Measurements from ENCODE around the gene PPM1H. TPM values are rescaled to one million over a fixed set of nuclear protein-coding genes. Genes with fewer than 3 reads are reported as not detected.
"Not testable (repeated sequence)": the region's sequence is repeated elsewhere in the genome, so short reads cannot be mapped to it uniquely, and the experiment has no call there.

Gene PPM1H
- total RNA-seq, 1 donor from 2014 or later: 73.4 TPM

DNA sequence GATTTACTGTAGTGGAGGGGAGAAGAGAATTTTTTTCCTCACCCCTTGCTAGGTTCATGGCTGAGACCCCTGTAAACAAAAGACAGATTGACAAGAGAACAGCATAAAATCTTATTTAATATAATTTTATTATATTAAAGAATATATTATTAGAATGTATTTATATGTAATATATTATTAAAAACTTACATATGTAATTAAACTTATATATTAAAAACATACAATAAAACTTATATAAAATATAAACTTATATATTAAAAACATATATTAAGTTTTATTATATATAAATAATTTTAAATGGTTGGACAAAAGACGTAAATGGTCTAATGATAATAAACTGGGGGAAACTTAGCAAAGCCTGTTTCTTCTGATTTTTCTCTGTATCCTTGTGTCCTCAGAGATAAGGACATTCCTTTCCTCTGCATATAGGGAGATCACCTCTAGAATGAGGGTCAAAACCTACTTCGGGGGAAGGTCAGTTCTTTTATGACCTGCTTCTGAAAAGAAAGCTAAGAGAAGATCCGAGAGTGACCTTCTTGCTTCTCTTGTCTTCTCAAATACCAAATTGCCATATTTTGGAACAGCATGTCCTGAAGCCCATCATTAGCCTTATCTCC, 8.9 kb upstream of the PPM1H start:
- DNase-seq (ENCODE audit: low spot score): no peak

DNA sequence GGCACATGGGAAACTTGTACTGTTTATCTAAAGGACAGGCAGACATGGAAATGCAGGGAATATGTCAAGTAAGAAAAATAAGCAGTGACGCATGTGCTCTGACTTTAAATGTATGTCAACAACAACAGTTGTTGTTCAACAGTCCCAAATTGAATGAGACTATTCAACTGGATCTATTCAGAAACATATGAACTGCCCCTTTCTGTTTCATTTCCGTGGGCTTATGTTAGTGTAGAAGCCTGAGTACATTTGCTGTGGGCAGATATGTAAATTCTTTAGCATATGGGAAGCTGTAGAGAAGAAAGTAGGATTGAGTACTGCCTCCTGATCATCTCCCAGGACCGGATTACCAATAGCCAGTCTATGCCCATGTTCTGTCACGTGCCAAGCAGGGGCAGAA, 7.4 kb upstream of the PPM1H start:
- DNase-seq (ENCODE audit: low spot score): not testable (repeated sequence)

DNA sequence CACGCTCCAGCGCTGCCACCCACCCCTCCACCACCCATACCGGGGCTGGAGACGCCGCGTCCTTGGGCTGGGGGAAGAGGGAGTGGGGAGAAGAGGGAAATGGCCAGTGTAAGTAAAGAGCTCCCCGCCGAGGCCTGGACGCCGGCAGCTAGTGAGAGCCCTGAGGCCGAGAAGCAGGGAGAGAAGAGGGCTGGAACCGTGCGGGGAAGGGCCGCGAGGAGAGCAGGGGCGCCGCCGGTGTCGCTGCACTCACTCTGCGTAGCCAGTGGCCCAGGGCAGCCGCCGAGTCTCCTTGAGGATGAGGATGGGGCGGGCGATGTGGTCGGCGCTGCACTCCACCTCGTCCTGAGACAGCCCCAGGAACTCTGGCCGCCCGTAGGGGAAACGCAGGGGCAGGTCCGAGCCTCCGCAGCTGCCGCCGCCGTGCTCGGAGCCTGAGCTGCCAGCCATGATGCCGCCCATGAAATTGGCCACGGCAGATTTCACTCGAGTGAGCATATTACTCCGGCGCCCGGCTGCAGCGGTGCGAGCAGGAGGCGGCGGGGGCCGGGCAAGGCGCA, 631 bp downstream of the PPM1H start:
- DNase-seq (ENCODE audit: low spot score): no peak

DNA sequence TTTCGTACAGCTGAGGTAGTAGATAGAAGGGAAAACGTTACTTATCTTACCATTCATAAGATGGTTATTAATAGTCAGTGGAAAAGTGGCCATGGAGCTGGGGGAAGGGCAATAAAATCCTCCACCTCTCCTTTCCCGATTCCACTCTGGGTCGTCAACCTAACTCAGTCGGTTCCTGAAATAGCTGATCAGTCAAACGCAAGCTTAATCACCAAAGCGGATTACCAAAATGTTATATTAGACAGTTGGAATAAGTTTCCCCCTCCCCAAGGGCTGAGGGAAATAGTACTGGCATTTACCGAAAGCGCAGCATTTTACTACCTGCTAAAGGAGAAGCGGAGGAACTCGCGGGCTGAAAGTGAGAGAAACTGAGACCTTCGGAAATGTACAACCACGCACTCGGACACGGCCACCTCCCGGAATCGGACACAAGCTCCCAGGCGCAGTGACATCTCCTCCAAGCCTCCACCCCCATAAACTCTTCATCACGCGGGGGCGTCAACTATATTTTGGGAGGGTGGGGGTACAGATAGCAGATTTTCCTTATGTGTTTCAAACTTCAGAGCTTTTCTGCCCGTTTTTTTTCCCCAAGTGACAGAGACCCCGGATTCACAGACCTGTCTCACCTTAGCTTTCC, 1.2 kb downstream of the PPM1H start:
- no peak for DNase-seq (ENCODE audit: low spot score)

DNA sequence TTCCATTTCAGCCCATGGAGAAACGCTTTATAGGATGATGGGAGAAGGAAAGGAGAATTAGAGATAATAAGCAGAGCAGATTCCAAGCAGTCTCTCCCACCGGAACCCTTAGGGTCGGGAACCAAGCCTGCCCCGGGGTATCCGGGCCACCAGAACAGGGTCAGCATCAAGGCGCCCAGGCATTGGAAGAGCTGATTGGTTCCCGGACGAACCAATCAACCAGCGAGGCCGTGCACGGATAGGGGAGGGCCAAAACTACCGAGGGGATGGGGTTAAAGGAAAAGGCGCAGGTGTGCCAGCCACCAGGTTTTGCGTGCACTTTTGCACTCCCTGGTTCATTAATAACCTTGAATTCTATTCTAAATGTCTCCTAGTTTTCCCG, 1.7 kb downstream of the PPM1H start:
- peak; percentile 53 for DNase-seq (ENCODE audit: low spot score)

DNA sequence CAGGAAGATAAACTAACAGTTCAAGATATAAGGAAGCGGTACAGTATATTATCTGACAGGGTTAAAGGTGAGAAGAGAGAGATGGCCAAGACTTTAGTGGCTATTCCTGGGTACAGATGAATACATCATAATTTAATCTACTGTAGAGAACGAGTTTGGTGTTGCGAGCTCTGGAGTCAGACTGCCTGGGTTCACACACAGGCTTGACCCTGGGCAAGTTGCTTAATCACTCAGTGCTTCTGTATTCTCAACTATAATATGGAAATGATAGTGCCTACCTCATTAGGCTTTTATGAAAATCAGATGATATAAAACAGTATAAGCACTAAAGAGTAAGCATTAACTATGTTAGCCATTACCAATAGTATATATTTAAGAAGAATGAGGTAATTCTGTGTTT, 3.5 kb downstream of the PPM1H start:
- DNase-seq (ENCODE audit: low spot score): no peak

DNA sequence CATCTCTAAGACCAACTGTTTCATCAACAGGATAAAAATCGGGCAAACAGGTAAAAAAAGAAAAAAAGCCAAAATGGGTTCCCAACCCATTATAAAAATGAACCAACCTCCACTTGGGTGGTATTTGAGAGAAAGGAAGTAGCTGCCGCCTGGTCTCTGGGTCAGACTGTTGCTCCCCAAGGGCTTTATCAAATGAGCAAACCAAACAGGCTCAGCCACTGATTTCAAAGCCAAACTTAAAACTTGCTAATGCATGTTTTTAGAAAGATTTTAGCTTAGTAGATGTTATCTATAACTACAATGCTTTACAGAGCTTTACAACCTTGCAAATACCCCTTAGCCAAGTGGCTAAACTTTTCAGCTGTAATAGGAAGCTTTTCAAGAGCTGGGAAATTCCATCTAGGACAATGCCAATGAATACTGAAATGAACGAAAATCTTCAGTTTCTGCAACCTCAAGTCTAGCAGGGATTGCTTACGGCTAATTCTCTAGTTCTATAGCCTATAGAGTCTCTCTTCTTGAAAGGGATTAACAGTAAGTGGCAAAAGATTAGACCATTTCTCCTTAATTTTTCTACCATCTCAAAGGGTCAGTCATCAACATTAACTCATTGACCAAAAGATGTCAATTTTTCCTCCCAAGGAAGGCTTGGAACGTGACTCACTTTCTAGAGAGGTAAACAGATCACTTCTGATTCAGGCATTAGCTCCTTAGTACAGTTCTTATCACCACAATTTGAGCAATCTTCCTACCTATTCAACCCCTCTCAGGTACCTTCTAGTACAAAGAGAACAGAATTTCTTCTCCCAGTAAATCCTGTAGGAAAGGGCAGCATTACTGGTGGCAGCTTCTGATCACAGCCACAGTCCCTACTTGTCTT, 4.2 kb downstream of the PPM1H start:
- no peak for DNase-seq (ENCODE audit: low spot score)

DNA sequence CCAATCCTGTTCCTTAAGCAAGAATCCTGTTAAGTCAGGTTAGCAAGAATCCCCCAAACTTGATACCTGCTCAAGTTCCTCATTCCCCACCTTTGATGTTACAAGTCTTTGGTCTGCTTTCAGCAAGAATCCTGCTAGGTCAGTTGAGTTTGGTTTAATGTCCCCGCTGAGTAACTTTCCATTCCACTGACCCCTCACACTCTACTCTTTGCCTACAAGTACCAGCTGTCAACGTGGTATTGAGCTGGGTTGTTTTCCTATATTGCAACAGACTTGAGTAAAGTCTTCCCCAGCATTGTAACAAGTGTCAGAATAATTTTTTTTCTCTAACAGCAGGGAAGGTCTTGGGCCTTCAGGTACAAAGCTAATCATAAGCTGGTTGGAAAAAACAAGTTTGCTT, 6.3 kb downstream of the PPM1H start:
- DNase-seq (ENCODE audit: low spot score): no peak

DNA sequence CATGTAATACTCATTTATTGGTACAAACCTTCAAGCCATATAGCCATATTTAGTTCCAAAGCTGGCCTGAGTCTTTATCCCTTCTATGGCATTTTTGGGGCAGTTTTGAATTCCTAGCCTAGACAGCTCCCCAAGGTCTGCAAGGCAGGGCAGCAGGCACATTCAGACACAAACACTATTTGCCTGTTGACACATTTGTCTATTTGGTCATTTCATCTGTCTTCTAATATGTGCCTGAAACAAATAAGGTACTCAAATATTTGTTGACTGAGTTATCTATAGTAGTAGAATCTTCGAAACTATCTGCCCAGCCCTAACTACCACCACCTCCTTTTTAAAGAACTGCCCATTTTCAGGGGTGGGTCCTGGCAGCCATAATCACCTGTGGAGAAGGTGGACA, 9.3 kb downstream of the PPM1H start:
- DNase-seq (ENCODE audit: low spot score): no peak

DNA sequence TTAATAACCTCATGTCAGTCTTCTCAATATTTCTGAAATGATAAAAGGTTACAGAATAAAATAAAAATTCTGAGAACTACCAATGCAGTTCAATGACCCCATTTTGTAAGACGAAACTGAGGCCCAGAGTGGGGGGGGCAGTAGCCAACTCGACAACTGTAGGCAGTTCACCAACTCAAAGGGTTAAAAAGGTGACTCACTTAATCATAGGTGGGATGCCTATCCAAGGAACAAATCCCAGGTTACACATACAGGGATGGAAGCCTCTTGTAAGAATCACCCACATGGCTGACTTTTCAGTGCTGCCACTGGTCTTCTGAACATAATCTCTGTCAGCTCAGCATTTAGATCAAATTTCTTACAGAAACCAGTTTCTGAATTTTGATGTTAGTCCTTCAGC, 10.9 kb downstream of the PPM1H start:
- no peak for DNase-seq (ENCODE audit: low spot score)

DNA sequence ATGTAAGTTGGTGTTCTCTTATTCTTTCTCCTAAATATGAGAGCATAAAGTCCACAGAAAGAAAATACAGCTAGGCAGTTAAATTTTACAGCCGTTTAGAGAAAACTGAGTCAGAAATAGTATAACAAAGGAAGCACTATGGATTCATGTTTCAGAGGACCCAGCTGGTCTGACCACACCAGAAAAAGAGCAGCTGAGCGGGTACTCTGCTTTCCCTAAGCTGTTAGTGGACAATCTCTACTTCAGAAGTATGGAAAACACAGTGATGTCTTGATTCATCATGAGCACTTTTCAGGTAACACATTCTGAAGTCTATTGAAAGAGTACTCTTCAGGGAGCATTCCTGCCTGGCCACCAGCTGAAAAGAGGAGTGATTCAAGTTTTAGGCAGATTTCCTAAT, 12.4 kb downstream of the PPM1H start:
- DNase-seq (ENCODE audit: low spot score): no peak

DNA sequence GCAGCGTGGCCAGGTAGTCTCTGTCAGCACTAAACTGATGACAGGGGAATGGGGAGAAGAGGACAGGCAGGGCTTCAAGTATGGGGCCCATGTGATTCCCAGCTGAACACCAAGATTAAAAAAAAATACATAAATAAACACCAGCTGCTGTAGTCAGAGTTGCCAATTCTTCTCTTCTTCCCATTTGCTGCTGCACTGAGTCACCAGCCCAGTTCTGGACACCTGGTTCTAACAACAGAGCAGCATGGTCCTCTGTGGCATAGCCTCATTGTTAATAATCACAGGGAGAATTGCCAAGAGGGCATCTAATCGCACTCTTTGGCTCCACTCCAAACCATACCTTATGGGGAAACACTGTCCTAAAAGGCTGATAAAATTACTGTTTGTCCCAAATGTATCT, 15.1 kb downstream of the PPM1H start:
- peak; percentile 57 for DNase-seq (ENCODE audit: low spot score)

DNA sequence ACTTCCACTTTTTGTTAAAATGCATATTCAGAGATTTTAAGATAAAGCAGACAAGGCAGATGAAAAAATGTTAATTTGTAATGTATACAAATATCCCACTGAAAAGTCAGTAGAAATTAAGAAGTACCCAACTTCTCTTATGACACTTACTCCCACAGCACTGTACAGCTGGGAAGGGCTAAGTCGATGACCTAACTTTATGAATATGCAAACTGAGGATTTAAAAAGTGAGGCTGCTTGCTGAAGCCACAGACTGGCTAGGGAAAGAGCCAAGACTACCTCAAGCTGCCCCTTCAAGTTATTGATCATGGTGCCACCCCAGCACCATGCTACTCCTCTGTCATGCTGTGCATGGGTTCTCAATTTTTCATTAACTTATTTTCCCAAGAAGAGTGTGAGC, 17.0 kb downstream of the PPM1H start:
- DNase-seq (ENCODE audit: low spot score): no peak

DNA sequence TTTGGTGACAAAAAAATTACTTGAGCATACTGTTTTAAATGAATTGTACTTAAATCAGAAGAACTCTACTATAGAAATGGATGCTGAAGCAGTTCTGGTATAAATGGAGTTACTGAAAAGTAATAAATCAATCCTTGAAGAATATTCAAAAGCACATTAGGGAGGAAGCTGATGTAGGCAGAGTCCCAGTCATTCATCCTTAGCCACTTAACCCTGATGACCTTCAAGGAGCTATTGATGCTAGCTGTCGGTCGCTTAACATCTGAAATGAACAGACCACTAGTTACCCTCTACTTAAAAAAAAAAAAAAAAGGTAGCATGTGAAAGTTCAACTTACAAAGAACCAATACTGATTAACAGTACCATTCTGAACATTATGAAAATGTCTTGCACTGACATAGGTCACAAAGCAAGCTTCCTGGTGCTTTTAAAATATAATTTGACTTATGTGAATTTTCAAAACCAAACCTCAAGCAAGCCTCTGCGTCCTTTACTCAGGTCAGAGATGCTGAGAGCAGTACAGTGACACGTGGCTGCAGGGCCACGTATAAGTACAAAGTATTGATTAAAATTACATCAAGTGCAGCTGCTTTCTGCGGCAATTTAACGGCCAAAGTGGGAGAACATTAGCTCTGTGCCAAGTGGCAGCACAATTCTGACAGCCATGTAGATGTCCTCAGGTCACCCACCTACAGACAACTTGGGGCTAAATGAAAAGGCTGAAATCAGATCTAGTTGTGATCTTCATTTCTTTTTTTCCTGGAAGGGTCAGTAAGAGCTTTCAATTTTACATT, 18.1 kb downstream of the PPM1H start:
- DNase-seq (ENCODE audit: low spot score): no peak

DNA sequence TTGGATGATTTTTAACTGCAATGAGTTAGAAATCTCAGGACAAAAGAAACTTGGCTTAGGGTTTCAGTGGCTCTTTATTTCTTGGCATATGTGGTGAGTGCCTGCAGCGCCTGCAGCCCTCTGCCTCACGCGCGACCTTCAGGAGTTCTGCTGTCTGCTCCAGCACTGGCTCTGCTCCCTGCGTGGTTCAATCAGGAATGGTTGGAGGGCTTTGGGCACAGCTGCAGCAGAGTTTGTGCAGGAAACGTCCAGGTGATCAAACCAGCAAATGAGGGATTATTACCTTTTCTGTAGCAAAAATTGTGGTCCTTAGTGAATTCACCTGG, 19.8 kb downstream of the PPM1H start:
- no peak for DNase-seq (ENCODE audit: low spot score)

DNA sequence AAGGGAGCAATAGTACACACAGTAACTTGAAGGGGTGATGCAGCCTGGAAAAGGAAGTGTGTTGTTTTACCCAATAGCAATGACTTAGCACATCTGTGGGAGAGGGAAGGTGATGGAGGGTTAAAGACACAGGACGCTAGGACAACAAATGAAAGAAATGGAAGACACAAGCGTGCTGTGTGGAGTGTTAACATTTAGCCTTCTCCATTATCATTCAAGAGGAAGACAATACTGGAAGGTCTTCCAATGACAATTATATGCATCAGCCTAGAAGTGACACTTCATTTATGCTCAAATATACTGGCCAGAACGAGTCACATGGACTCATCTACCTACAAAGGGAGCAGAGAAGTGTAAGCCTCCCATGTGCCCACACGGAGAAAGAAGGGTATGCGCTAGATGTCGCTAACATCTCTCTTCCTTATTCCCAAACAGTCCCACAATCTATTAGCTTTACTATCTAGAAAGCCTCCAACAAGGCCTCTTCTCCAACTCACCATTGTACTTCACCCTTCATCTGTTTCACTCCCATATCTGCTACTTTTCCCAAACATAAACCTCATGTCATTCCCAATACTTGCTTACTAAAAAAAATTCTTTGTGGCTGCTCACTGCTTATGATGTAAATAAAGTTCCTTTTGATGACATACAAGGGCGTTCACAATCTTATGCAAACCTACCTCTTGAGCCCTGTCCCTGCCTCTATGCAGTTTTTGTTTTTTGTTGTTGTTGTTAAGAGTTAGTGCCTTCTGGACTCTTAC, 20.3 kb downstream of the PPM1H start:
- DNase-seq (ENCODE audit: low spot score): no peak

DNA sequence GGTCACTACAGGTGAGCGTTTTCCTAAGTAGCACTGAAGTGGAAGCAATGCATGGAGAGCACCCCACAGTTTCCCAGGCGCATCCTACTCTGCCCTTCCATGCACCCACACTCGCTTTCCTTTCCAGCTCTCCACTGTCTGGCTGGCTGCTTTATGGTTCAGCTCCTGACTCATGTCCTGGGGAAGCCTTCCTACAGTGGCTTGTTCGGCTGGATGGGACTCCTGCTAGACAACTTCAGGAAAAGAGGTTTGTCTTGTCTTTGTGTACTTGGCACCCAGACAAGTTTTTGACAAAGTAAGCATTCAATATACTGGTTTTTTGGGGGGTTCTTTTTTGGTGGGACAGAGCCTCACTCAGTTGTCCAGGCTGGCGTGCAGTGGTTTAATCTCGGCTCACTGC, 21.6 kb downstream of the PPM1H start:
- DNase-seq (ENCODE audit: low spot score): no peak

DNA sequence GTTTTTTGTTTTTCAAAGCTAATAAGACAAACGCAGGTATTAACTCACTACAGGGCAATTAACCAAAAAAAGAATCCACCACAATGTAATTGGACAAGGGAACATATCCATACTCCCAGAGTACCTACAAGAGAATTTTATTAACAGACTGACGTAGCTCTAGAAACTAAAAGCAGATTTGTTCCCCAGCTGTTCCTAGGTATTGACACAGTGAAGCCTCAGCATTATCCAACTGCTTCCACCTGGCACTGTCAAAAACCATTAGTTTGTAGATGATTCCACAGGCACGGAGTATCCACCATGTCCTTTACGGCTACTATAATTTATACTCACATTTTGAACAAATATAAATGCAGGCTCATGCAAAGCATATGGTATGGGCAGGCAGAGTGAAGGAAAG, 22.3 kb downstream of the PPM1H start:
- DNase-seq (ENCODE audit: low spot score): no peak

DNA sequence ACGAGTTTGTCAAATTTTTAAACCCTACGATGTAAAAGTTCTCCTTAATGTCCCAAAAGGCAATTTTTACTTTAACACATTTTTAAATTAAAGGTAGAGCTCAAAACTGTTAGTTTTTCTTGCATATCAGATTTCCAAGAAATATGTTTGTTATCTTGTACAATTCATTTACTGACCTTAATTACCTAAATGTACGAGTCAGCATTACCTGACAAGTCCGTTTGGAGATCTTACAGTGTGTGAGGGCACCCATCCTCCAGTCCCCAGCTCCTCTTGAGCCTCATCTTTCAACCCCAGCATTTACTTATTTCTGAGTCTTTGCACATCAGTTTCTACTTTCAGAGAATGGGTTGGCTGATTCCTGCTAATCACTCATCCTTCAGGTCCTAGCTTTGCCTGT, 23.7 kb downstream of the PPM1H start:
- no peak for DNase-seq (ENCODE audit: low spot score)

DNA sequence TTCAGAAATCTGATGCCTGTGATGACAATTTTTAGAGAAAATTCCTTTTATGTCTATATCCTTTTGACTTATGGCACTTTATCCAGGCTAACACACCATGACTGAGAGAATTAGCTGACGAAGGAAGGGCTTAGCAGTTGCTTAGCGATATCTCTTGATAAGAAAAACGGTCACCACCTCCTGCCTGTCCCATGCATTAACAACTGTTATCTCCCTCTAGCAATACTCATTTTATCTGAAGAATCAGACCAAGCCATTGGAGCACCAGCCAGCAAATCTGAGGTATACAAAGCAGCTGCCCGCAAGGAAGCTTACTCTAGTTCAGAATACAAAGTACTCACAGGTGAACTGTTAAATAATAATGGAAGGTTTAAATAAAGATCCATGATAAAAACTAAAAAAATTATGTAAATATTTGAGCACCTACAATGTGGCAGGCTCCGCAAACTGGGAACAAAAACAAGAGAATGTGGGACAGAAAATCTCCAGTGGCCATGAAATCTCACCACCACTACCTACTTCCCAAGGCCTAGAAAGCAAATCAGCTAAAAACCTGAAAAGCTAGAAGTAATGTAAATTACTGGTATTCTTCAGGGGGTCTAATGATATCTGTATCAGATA, 24.3 kb downstream of the PPM1H start:
- no peak for DNase-seq (ENCODE audit: low spot score)

DNA sequence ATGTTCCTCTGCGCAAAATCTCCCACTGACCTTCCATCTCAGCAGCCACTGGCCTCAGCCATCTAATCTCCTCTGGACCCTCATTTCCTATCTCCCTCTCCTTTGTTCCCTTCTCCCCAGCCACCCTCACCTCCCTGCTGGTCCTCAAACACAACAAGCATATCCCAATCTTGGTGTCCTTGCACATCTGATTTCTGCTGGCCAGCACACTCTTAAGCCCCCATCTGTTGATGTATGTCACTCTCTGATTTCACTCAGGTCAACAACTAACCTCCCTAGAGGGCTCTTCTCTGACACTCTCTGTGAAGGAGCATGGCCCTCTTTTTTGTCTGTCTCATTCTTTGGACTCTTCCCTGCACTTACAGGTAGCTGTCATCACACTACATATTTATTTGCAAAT, 25.6 kb downstream of the PPM1H start:
- no peak for DNase-seq (ENCODE audit: low spot score)

Data from mucosa of gallbladder (tissue), 1 donor.